Measurements from ENCODE around the gene PTPRE.

Gene PTPRE

DNA sequence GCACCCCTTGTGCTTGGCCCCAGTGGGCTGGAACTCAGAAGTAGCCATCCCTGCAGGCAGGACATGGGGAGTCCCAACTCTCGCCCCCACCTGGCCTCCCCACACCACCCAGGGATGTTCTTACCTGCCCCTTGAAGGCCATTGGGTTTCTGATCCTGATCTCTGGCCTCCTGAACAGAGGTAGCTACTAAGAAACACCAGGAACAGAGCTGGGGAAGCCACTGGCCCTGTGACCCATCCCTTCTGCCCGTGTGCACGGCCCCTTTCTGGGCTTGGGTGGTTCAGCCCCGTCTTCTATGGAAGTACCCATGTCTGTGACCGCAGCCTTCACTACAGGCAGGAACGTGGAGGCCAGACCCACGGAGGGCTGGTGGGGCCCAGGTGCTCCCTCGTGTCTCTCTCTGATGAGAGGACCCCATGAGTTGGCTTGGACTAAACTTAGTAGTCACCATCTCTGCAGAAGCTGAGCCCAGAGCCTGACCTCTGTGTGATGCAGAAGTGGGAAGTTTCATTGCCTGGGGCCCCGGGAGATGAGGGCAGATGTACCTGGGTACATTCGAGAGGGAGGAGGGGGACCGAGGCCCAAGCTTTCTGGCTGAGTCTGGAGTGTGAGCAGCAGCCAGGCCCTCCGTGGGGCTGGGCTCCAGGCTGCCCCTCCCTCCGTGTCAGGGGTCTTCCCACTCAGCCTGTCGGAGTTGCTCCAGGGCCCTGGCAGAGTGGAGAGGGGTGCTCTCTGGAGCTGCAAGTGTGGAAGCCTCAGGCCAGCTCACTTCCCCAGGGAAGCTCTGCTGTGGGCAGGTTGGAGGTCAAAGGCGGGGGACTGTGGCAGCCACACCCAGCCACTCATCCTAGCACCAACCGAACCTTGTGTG lies 138.3 kb downstream of the PTPRE start:
- no peak for DNase-seq (ENCODE audit: low read depth)
- TF ChIP-seq CTCF (IDR thresholded peaks at IDR 0.05; ENCODE audit: low read depth, low read length), result no peak
- TF ChIP-seq POLR2A (IDR thresholded peaks at IDR 0.05; ENCODE audit: extremely low read depth, insufficient read length), result no peak
- no peak for TF ChIP-seq MYC (IDR thresholded peaks at IDR 0.05; ENCODE audit: low read depth, low read length)
- TF ChIP-seq, protein P1, sequence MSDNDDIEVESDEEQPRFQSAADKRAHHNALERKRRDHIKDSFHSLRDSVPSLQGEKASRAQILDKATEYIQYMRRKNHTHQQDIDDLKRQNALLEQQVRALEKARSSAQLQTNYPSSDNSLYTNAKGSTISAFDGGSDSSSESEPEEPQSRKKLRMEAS (IDR thresholded peaks at IDR 0.05; ENCODE audit: low read depth, low read length), result no peak
- no peak overlapping the region for H3K4me3 ChIP-seq (ENCODE audit: low read depth, low read length)

GRCh38 chr10:128045833-128046120 lies 138.9 kb downstream of the PTPRE start:
- TF ChIP-seq CTCF (IDR thresholded peaks at IDR 0.05; ENCODE audit: low read depth, low read length), result no peak
- TF ChIP-seq MYC (IDR thresholded peaks at IDR 0.05; ENCODE audit: low read depth, low read length), result no peak
- no peak for TF ChIP-seq POLR2A (IDR thresholded peaks at IDR 0.05; ENCODE audit: extremely low read depth, insufficient read length)
- TF ChIP-seq, protein P1 (IDR thresholded peaks at IDR 0.05; ENCODE audit: low read depth, low read length), result no peak
- no peak for DNase-seq (ENCODE audit: low read depth)

GRCh38 chr10:128046156-128046952 lies 139.5 kb downstream of the PTPRE start:
- TF ChIP-seq MYC (IDR thresholded peaks at IDR 0.05; ENCODE audit: low read depth, low read length) (no peak), POLR2A (IDR thresholded peaks at IDR 0.05; ENCODE audit: extremely low read depth, insufficient read length) (no peak), CTCF (IDR thresholded peaks at IDR 0.05; ENCODE audit: low read depth, low read length) (no peak)
- TF ChIP-seq, protein P1 (IDR thresholded peaks at IDR 0.05; ENCODE audit: low read depth, low read length), result no peak
- H3K4me3 ChIP-seq (ENCODE audit: low read depth, low read length), result no peak overlapping the region
- no peak for DNase-seq (ENCODE audit: low read depth)

More at GRCh38 chr10:128045833-128046120, 138.9 kb downstream of the PTPRE start:
- no peak overlapping the region for H3K4me3 ChIP-seq (ENCODE audit: low read depth, low read length)

DNA sequence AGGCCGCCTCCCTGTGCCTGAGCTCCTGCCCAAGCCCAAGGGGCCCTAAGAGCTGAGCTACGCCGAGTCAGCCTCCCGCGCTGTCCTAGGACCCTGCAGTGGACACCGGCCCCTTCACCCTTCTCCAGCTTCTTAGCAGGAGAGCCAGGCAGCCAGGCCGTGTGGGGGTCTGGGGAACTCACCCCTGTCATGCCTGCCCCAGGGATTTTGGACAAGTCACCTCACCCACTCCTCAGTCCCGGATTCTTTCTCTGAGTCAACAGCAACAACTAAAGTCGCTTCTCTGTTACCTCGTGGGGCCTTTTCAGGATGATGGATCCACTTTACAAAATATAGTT lies 140.0 kb downstream of the PTPRE start:
- no peak for DNase-seq (ENCODE audit: low read depth)
- peak overlapping the region; percentile 56 for H3K4me3 ChIP-seq (ENCODE audit: low read depth, low read length)
- no peak for TF ChIP-seq POLR2A (IDR thresholded peaks at IDR 0.05; ENCODE audit: extremely low read depth, insufficient read length)
- no peak for TF ChIP-seq MYC (IDR thresholded peaks at IDR 0.05; ENCODE audit: low read depth, low read length)
- no peak for TF ChIP-seq CTCF (IDR thresholded peaks at IDR 0.05; ENCODE audit: low read depth, low read length)
- TF ChIP-seq, protein P1 (IDR thresholded peaks at IDR 0.05; ENCODE audit: low read depth, low read length), result no peak

- peak; percentile 97 for DNase-seq (ENCODE audit: low read depth)
- TF ChIP-seq POLR2A (IDR thresholded peaks at IDR 0.05; ENCODE audit: extremely low read depth, insufficient read length) (peak; percentile 97), CTCF (IDR thresholded peaks at IDR 0.05; ENCODE audit: low read depth, low read length) (no peak), MYC (IDR thresholded peaks at IDR 0.05; ENCODE audit: low read depth, low read length) (peak; percentile 94)
- TF ChIP-seq, protein P1 (IDR thresholded peaks at IDR 0.05; ENCODE audit: low read depth, low read length), result peak; percentile 84
- H3K4me3 ChIP-seq (ENCODE audit: low read depth, low read length), result peak overlapping the region; percentile 94
Observed at GRCh38 chr10:128047351-128047750, 140.4 kb downstream of the PTPRE start.
